ENCODE data around the gene PRAMEF13.
"Not testable (repeated sequence)": the region's sequence is repeated elsewhere in the genome, so short reads cannot be mapped to it uniquely, and the experiment has no call there.

Gene PRAMEF13

DNA sequence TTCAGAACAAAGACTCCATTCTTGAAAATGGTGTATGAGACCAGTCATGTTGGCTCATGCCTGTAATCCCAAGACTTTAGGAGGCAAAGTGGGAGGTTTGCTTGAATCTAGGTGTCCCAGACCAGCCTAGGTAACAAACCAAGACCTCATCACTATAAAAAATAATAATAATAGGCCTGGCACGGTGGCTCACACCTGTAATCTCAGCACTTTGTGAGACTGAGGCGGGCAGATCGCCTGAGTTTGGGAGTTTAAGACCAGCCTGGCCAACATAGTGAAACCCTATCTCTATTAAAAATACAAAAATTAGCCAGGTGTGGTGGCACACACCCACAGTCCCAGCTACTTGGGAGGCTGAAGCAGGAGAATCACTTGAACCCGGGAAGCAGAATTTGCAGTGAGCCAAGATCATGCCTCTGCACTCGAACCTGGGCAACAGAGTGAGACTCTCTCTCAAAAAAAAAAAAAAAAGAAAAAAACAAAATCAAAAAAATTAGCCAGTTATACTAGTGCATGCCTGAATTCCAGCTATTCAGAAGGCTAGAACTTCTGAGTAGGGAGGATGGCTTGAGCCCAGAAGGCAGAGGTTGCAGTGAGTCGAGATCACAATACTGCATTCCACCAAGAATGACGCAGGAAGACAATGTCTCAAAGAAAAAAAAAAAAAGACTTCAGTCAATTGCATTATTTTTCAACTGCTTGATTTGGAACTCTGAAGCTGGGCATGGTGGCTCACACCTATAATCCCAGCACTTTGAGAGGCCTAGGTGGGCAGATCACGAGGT, 26.3 kb upstream of the PRAMEF13 start:
- H3K4me1 Mint-ChIP-seq (ENCODE audit: low read depth); H3K27me3 Mint-ChIP-seq; H3K27ac Mint-ChIP-seq; H3K9me3 Mint-ChIP-seq; intact Hi-C loops (cut with micrococcal nuclease); H3K4me3 Mint-ChIP-seq; H3K36me3 Mint-ChIP-seq (ENCODE audit: low read depth): not testable (repeated sequence)

DNA sequence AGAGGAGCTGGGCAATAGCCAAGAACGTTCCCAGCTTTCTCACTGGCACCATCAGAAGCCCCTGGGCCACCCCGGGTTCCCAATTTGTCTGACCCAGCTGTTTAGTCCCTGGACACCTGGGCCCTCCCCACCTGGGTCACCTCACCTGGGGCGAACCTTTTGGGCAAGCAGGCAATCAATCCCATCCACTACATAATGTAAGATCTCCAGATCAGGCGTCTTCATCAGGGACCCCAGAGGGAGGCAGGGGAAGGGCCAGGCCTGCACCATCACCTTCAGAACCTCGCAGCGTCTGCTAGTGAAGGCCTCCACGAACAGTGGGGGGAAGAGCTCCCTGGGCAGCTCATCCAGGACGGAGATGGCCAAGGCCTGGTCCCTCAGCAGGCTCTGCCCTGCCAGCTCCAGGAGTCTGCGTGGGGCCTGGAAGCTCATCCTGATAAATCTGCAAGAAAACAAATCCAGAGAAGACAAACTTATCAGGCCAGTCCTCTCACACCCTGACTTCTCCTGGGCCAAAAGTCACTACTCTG, 24.5 kb upstream of the PRAMEF13 start, which contains the start of gene PRAMEF18:
PRAMEF18 (minus strand) TSS at position 480 of the 530 bp plus-strand sequence; CDS start at position 432, 48 bp downstream.
- intact Hi-C loops (cut with micrococcal nuclease); H3K4me3 Mint-ChIP-seq; H3K9me3 Mint-ChIP-seq; H3K4me1 Mint-ChIP-seq (ENCODE audit: low read depth); H3K36me3 Mint-ChIP-seq (ENCODE audit: low read depth); H3K27me3 Mint-ChIP-seq; H3K27ac Mint-ChIP-seq: not testable (repeated sequence)

DNA sequence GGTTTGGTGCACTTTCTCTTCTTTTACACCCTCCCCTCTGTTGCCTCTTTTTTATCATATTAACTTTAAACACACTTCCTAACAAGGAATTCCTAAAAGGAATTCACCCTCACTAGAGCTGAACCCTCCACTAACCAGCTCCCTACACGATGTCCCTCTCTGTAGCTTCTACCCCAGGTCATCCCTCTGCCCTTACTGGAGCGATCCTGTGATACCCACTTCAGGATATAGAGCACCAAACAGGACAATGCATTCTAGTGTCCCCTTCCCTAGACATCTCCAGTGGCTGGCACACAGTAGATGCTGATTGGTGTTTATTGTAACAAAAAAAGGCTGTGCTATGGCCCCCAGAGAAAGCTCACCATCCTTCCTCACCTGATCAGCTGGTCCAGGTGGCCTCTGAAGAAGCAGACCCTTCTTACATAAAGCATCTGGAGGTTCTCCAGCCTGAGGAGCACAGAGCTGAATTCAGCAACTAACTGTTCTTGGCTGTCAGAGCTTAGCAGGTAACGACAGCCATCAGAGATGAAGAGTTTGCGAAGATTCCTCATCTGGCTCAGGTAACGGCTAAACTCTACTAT, 23.4 kb upstream of the PRAMEF13 start:
- no peak overlapping the region for H3K4me3 Mint-ChIP-seq
- H3K36me3 Mint-ChIP-seq (ENCODE audit: low read depth), result no peaks in the 10 kb centered on the region
- no peaks in the 10 kb centered on the region for H3K27me3 Mint-ChIP-seq
- intact Hi-C loops (cut with micrococcal nuclease), result no loop called here
- no peak overlapping the region for H3K27ac Mint-ChIP-seq
- H3K9me3 Mint-ChIP-seq, result no peaks in the 10 kb centered on the region
- H3K4me1 Mint-ChIP-seq (ENCODE audit: low read depth), result no peaks in the 10 kb centered on the region

DNA sequence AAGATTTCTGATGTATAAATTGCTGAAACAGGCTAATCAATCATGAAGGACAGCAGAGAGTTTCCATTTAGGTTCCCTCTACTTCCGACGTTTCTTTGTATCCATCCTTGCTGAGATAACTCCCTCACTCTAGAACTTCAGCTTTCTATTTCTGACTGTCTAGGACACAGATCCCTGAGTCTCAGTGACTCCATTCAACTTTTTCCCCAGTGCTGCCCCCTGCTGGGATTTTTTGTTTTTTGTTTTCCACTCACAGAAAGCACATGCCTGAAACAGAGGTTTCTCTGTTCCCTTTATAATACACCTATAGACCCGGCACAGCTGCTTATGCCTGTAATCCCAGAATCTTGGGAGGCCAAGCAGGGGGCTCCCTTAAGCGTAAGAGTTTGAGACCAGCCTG, 21.6 kb upstream of the PRAMEF13 start:
- H3K4me1 Mint-ChIP-seq (ENCODE audit: low read depth); H3K9me3 Mint-ChIP-seq; intact Hi-C loops (cut with micrococcal nuclease); H3K27ac Mint-ChIP-seq; H3K36me3 Mint-ChIP-seq (ENCODE audit: low read depth); H3K27me3 Mint-ChIP-seq; H3K4me3 Mint-ChIP-seq: not testable (repeated sequence)

DNA sequence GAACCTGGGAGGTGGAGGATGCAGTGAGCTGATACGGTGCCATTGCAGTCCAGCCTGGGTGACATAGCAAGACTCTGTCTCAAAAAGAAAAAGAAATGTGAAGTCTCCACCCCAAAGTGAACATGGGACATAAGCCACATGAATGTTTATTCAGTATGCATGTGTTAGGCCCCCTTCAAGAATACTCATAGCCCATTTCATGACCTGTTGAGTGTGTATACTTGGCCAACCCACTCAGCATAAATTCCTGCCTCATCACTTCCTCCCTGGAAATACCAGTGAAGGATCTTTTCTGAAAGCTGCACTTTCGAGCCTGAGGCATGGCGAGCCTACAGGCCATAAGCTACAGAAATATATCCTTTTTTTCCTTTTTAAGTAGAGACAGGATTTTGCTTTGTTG, 18.0 kb upstream of the PRAMEF13 start:
- H3K27ac Mint-ChIP-seq; intact Hi-C loops (cut with micrococcal nuclease); H3K4me1 Mint-ChIP-seq (ENCODE audit: low read depth); H3K9me3 Mint-ChIP-seq; H3K27me3 Mint-ChIP-seq; H3K36me3 Mint-ChIP-seq (ENCODE audit: low read depth); H3K4me3 Mint-ChIP-seq: not testable (repeated sequence)

DNA sequence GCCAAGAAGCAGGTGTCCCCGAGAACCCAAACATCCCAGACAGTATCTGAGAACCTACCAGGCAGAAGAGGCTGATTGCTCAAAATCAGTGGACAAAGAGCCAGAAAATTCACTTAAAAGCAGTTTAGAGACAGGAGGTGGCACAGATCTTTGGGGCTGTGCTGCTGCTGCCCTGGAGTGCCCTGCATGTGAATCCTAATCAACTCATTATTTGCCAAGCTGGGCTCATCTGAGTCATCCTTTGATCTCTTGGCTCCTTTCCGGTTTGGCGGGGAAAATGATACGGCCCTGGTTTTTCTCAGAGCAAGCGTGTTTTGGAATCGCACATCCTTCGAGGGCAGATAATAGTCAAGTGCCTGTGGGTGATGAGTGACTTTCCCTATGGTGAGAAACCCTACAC, 15.4 kb upstream of the PRAMEF13 start:
- H3K36me3 Mint-ChIP-seq (ENCODE audit: low read depth); H3K9me3 Mint-ChIP-seq; H3K27me3 Mint-ChIP-seq; intact Hi-C loops (cut with micrococcal nuclease); H3K4me1 Mint-ChIP-seq (ENCODE audit: low read depth); H3K27ac Mint-ChIP-seq; H3K4me3 Mint-ChIP-seq: not testable (repeated sequence)

DNA sequence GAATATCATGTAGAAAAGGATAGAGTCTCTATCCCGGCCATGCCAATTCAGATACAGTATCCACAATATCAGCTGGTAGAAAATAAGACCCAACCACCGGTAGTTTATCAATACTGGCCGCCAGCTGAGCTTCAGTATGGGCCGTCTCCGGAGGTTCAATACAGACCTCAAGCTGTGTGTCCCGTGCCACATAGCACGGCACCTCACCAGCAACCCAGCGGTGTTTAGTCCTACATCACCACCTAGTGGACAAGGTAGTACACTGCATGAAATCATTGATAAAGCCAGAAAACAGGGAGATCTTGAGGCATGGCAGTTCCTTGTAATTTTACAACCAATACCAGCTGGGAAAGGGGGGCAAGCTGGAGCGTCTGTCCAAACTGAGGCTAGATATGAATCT, 7.5 kb upstream of the PRAMEF13 start:
- H3K27ac Mint-ChIP-seq; intact Hi-C loops (cut with micrococcal nuclease); H3K36me3 Mint-ChIP-seq (ENCODE audit: low read depth); H3K27me3 Mint-ChIP-seq; H3K9me3 Mint-ChIP-seq; H3K4me3 Mint-ChIP-seq; H3K4me1 Mint-ChIP-seq (ENCODE audit: low read depth): not testable (repeated sequence)

DNA sequence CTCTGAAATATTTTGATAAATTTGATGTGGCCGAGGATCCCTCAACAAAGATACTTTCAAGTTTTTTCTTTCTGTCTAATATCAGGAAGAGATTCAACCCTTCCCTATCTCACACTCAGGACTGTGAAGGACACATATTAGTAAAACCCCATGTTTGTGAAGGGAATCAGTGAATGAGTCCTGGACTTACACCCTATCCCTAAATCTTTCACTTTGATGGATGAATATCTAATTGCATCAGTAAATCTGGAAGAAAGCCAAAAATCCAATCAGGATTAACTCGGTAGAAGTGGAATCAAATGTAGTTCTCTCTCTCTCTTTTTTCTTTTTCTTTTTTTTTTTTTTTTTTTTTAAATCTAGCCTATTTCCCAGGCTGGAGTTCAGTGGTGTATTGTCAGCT, 29.7 kb downstream of the PRAMEF13 start, which contains the start of gene PRAMEF9:
PRAMEF9 (plus strand) TSS at position 301 of the 400 bp plus-strand sequence. CDS start 3,433 bp downstream, outside the sequence.
- H3K27me3 Mint-ChIP-seq; H3K4me1 Mint-ChIP-seq (ENCODE audit: low read depth); intact Hi-C loops (cut with micrococcal nuclease); H3K9me3 Mint-ChIP-seq; H3K4me3 Mint-ChIP-seq; H3K27ac Mint-ChIP-seq; H3K36me3 Mint-ChIP-seq (ENCODE audit: low read depth): not testable (repeated sequence)

DNA sequence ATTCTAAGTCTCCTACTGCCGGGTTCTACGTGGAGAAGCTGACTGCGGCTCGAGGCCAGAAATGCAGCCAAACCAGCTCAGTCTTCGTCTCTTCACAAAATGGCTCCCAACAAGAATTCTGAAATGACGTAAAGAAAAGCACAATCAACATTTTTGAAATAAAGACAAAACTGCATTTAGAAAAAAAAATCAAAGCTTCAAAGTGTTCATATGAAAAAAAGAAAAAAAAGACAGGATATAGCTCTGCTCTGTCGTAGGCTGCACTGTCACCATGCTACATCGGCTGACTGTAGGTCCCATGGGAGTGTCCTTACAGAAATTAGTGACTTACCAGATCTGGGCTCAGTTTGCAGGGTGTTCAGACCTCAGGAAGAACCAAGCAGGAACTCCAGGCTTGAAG, 35.7 kb downstream of the PRAMEF13 start, which contains the start of gene HNRNPCL4:
HNRNPCL4 (minus strand) TSS at position 101 of the 400 bp plus-strand sequence. CDS start 164 bp downstream, outside the sequence.
- H3K9me3 Mint-ChIP-seq; H3K4me1 Mint-ChIP-seq (ENCODE audit: low read depth); intact Hi-C loops (cut with micrococcal nuclease); H3K27ac Mint-ChIP-seq; H3K4me3 Mint-ChIP-seq; H3K27me3 Mint-ChIP-seq; H3K36me3 Mint-ChIP-seq (ENCODE audit: low read depth): not testable (repeated sequence)

DNA sequence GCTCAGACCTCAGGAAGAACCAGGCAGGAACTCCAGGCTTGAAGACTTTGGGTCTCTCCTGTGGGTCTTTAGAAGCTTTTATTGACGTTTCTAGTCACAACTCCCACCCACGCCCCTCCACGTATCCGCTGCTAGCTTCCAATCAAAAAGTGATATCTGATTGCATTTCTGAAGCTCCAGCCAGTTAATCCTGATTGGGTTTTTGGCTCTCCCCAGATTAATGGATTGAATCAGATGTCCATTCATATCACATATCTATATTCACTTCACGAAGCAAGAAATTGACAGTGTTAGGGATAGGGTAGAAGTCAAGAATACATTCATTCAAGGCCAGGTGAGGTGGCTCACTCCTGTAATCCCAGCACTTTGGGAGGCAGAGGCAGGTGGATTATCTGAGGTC, 45.3 kb downstream of the PRAMEF13 start, which contains the start of gene PRAMEF26:
PRAMEF26 (minus strand) TSS at position 101 of the 400 bp plus-strand sequence. CDS start 2,914 bp downstream, outside the sequence.
- H3K4me1 Mint-ChIP-seq (ENCODE audit: low read depth); H3K36me3 Mint-ChIP-seq (ENCODE audit: low read depth); H3K27me3 Mint-ChIP-seq; H3K27ac Mint-ChIP-seq; H3K4me3 Mint-ChIP-seq; H3K9me3 Mint-ChIP-seq; intact Hi-C loops (cut with micrococcal nuclease): not testable (repeated sequence)
